GM21737 (cell line): ENCODE measurements around the gene CROCC.

Source experiments
- ATAC-seq: cut with Tn5 transposase; IDR thresholded peaks from one replicate; pipeline ENCODE4 v1.9.1; 2021; ENCODE audit warnings: mild to moderate bottlenecking, moderate library complexity; ENCODE audit not compliant: unreplicated experiment

The CROCC gene

GRCh38 chr1:16981269-16981849, 59.6 kb downstream of the CROCC start:
- ATAC-seq: no peak

- no peak for ATAC-seq
These were observed 61.2 kb downstream of the CROCC start for GRCh38 chr1:16982902-16983301.

- no peak for ATAC-seq
These were observed 61.9 kb downstream of the CROCC start for GRCh38 chr1:16983649-16984048.

- no peak for ATAC-seq
These were observed 63.0 kb downstream of the CROCC start for GRCh38 chr1:16984717-16985116.

GRCh38 chr1:16986113-16986512, 64.4 kb downstream of the CROCC start:
- no peak for ATAC-seq

- no peak for ATAC-seq
These were observed 64.8 kb downstream of the CROCC start for GRCh38 chr1:16986560-16986959.

- no peak for ATAC-seq
These were observed 65.2 kb downstream of the CROCC start for GRCh38 chr1:16986962-16987361.

GRCh38 chr1:16988210-16988609, 66.5 kb downstream of the CROCC start:
- no peak for ATAC-seq

- ATAC-seq: no peak
These were observed 68.1 kb downstream of the CROCC start for GRCh38 chr1:16989676-16990391.

- no peak for ATAC-seq
These were observed 69.8 kb downstream of the CROCC start for GRCh38 chr1:16991571-16991970.

GRCh38 chr1:16992102-16992501, 70.4 kb downstream of the CROCC start:
- ATAC-seq: no peak

- ATAC-seq: no peak
These were observed 70.9 kb downstream of the CROCC start for GRCh38 chr1:16992675-16993074.

- ATAC-seq: no peak
These were observed 71.8 kb downstream of the CROCC start for GRCh38 chr1:16993521-16994038.

- no peak for ATAC-seq
These were observed 75.1 kb downstream of the CROCC start for GRCh38 chr1:16996845-16997244.

- ATAC-seq: no peak
These were observed 76.9 kb downstream of the CROCC start for GRCh38 chr1:16998589-16998988.

- no peak for ATAC-seq
These were observed 78.1 kb downstream of the CROCC start for GRCh38 chr1:16999863-17000262.

- no peak for ATAC-seq
These were observed 80.2 kb downstream of the CROCC start for GRCh38 chr1:17001760-17002523.

GRCh38 chr1:17002524-17002902, 80.8 kb downstream of the CROCC start:
- ATAC-seq: no peak

GRCh38 chr1:17004466-17005364, 83.0 kb downstream of the CROCC start:
- no peak for ATAC-seq

- no peak for ATAC-seq
These were observed 83.6 kb downstream of the CROCC start for GRCh38 chr1:17005365-17005740.

- ATAC-seq: no peak
These were observed 85.4 kb downstream of the CROCC start for GRCh38 chr1:17007121-17007520.
